Right renal pelvis (tissue), 4 donors: ENCODE measurements around the gene RNF167. TPM values are rescaled to one million over a fixed set of nuclear protein-coding genes. Genes with fewer than 3 reads are reported as not detected.

Source experiments
- DNase-seq, 4 donors: peaks; one replicate each; pipeline ENCODE4 v3.0.0-alpha.2; 2013; ENCODE audit warnings: low read depth in 4 of 4, low spot score in 3 of 4, missing footprints in 1 of 4
- polyA plus RNA-seq, 4 donors: library from polyadenylated mRNA; unstranded; fragments of 120-200 nt; gene quantifications; one replicate each; pipeline ENCODE4 v1.2.1, GENCODE V29; 2013; ENCODE audit not compliant: insufficient read length in 4 of 4

Gene RNF167
- polyA plus RNA-seq, 4 donors: 131 to 144 (median 138) TPM

DNA sequence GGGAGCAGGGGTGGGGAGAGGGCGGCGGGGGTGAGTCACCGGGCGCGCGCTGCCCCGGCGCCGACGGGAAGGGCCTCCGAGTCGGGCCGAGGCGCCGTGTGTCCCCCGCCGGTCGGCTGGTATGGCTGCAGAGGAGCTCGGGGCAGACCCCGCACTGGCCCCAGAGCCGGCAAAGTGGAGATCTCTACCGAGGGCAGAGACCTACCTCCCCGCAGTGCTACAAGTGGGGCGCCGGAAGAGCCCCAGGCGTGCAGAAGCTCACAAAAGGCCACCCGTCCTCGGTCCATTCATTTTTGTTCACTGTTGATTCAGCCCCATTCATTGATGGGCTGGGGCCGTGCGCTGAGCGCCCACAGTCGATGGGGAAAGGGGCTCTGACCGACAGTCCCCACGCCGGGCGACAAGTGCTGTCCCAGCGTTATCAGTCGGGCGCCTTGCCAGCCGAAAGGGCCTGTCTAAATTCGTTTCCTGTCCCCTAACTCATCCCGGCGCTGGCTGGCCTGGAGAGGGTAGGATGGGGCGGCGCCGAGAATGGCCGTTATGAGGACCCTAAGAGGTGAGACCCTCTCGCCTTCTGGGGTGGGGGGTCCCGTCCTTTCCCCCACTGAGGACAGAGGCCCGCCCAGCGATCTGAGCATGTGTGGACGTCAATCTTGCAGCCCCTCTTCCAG lies 10.1 kb downstream of the RNF167 start:
- DNase-seq: no peak

DNA sequence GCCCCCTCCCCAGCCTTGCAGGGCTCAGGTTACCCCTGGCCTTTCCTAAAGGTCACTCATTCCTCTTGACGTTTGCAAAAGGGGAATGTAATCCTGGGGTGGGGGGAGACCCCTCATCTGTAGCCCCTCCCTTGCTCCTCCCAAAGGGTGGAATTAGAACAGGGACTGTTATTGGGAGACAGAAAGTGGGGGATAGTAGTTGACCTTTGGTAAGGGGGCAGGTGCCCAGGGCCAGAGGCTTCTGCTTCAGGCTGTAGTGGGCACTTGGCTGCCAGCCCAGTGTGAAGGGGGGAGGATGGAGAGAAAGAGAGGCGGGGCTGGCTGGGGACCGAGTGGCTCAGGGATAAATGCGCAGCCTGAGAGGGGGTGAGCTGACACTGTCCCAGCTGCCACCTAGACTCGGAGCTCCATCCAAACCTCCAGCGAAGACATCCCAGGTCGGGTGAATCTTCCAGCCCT lies 10.7 kb downstream of the RNF167 start, which contains the start of gene ENO3:
Gene ENO3 (plus strand): TSS at position 374 of the 459 bp plus-strand sequence. CDS start 711 bp downstream, outside the sequence.
- DNase-seq: no peak

DNA sequence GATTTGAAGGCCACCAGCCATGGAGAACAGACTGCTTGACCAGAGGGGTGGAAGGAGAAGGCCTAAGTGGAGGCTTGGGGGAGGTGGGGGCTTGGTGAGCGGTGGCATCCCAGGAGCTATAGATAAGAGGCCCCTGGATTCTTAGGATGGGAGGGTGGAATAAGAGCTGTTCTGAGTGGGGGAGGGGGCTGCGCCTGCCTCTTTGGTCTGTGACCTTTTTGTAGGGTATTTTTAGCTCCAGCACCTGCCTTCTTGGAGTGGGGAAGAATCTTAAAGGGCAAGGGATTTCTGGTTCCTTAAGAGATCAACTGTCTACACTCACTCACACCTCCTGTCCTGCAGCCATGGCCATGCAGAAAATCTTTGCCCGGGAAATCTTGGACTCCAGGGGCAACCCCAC lies 11.4 kb downstream of the RNF167 start:
- no peak for DNase-seq

DNA sequence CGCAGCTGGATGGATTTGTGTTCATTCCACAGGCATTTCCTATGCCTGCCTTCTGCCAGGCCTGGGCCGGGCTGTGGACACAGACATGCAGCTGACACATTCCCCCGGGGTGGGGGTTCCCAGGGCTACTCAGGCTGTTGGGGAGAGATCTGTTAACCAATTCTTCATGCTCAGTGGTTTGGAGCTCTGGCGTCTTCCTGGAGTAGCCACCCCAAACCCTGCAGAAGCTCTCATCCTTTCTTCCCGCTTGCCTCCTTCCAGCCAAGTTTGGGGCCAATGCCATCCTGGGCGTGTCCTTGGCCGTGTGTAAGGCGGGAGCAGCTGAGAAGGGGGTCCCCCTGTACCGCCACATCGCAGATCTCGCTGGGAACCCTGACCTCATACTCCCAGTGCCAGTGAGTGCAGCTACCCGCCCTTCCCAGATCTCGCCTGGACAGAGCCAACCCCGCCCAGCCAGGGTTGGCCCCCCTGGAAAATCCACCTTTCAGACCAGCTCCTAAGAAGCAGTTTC lies 13.4 kb downstream of the RNF167 start:
- no peak for DNase-seq

DNA sequence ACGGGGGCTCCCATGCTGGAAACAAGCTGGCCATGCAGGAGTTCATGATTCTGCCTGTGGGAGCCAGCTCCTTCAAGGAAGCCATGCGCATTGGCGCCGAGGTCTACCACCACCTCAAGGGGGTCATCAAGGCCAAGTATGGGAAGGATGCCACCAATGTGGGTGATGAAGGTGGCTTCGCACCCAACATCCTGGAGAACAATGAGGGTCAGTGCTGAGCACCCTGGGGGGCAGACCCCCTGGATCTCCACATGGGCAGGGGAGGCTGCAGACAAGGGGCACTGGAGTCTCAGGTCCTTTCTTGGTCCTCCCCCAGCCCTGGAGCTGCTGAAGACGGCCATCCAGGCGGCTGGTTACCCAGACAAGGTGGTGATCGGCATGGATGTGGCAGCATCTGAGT lies 15.0 kb downstream of the RNF167 start:
- DNase-seq: no peak

DNA sequence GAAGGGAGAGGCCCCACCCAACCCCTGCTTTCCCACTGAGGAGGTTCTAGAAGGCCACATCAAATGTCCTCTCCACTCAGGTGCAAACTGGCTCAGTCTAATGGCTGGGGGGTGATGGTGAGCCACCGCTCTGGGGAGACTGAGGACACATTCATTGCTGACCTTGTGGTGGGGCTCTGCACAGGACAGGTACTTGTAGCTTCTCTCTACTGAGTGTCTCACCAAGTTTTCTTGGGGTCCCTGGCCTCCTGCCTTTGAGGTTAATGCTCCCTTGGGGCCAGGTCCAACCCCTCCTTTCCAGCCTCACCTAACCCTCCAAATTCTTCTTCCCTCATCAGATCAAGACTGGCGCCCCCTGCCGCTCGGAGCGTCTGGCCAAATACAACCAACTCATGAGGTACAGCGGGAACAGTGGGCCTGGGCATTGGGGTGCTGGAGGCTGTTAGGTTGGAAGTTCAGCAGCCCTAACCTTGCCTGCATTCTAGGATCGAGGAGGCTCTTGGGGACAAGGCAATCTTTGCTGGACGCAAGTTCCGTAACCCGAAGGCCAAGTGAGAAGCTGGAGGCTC lies 16.5 kb downstream of the RNF167 start:
- no peak for DNase-seq

DNA sequence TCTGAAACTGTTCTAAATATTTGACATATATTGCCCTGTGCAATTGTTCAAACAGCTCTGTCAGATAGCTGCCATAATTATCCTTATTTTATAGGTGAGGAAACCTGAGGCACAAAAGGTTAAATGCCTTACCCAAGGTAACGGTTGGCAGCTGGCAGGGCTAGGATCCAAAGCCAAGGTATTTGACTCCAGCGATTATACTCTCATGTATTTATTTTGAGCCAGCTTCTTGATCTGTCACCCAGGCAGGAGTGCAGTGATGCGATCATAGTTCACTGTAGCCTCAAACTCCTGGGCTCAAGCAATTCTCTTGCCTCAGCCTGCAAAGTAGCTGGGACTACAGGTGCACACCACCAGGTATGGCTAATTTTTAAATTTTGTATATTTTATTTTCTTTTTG lies 18.0 kb downstream of the RNF167 start:
- DNase-seq: no peak

DNA sequence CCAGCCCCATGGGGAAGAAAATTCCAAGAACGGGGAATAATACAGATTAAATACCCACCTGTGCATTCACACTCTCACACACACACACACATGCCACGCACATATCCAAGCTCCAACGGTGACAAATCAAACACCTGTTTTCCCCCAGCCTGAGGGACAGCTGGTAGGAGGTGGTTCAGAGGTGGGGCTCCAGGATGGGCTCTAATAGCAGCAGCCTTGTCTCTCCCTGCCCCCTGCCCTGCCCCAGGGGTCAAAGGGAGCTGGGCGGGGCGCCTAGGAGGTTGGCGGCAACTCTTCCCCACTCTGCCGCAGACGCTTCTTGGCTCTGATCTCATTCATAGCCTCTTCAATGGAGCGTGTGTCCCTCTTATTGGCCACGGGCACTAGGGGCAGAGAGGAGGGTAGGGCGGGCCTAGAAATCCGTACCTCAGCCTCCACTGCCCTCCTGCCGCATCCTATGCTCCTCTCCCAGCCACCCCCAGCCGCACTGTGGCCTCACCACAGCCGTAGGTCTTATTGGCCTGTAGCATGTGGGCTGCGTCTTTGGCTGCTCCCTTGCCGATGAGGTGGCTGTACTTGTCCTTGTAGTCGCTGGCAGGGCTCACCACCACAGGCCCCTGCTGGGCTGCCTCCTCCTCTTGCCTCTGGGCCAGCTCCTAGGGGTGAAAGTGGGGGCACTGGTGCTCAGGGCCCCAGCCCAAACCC lies 19.3 kb downstream of the RNF167 start:
- no peak for DNase-seq

DNA sequence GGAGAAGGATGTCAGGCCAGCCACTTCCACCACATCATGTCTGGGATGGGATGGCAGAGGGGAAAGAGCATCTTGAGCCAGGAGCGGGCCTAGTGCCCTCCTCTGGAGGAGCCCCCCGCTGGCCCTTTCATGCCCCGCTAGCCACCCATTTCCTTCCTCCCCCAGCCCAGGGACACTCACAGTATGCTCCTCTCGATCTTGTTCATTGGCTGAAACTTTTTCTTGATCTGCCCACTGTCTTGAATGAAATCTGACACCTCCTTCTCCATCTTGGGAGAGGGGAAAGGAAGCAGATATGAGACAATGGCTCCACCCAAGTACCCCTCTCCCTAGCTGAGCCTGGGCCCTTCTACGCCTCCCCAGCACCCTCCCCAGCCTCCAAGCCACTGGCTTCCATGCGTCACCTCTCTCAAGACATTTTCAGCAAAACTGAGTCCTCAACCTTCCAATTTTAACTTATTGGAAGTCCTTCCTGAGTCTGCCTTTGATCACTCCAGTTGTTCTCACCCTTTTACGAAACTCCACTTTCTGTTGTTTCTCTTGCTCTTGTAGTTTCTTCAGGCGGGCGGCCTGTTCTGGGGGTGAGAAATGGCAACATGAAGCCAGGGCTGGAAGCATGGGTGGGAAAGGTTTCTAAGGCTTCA lies 20.3 kb downstream of the RNF167 start:
- no peak for DNase-seq

DNA sequence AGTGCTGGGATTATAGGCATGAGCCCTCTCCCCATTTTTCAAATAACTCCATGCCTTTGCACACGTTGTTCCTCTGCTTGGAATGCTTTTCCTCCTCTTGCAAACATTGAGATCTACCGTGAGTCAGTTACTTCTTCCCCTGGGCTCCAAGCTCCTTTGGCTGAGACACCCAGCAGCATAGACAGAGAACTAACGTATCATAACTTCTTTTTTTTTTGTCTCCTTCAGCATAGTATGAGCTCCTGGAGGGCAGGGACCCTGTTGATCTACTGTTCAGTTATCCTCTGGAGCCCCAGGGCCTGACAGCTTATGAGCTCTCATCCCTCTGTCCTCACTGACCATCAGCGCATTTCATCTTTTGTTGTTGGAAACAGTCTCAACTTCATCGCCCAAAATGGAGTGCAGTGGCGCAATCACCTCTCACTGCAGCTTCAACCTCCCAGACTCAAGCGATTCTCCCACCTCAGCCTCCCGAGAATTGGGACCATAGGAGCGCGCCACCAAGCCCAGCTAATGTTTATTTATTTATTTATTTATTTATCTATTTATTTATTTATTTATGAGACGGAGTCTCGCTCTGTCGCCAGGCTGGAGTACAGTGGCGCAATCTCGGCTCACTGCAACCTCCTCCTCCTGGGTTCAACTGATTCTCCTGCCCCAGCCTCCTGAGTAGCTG lies 25.4 kb downstream of the RNF167 start:
- no peak for DNase-seq

DNA sequence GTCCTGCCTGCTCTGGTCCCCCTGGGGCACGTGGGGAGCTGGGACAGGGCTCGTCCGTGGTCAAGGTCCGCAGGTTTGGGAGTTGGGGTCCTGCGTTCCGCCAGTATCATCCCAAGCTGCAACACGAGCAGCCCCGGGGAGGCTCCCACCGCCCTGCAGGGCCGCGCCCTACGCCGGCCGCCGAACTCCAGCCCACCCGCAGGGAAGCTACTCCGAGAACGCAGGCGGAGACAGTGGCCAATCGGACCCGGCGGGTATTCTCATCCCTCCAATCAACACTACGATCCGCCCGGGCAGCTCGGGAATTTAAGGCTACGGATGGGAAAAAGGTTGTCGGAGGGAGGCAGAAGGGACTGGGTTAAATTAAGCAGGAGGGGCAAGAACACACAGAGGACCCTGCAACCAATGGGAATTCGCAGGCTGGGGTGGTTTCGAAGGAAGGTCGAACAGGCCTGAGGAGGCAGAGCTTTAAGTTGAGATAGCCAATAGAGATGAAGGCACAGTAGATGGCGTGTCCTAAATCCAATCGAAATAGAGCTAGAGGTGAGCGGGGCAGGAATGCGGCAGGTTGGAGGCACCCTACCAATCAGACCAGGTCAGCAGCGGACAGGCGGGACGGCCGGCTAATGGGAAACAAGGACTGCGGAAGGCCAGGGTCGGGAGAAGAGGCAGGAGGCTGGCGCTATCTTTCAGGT lies 26.9 kb downstream of the RNF167 start:
- peak; percentile 97 to 99 (median 98) for DNase-seq

DNA sequence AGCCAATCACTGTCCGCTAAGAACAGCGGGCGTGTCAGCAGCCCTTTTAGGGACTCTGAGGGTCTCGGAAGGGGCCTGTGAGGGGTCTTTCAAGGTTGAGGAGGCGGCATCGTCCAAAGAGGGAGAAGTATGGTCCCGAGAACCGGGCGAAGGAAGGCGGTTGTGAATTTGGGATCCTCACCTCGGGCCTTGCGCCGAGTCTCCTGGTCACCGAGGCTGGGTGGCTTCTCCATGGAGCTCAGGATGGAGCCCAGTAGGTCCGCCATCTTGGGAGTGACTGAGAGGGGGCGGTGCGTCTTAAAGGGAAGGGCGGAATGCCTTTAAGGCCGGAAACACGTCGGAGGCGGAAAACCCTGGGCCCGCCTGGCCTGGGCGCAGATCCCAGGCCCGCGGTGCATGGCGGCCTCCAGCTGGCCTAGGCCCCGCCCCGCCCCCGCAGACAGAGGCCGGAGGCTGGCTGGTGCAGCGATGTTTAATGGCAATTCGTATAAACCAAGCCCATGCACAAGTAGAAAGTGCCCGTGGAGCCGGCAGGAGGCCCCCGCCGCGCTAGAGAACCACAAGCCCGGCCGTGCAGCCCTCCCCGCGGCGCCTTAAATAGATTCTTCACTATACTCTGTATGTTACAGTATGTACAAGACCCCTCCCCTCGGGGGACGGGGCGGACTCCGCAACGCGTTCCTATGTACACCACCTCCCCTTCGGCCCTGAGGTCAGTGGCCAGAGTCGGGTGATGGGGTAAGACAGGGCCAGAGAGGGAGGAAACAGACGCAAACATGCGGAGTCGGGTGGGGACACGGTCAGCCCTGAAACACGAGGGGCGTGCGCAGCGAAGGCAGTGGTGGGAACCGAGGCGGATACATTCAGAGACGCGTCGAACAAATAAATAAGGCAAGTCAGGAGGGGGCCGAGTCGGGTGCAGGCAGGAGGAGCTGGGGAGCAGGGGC lies 27.7 kb downstream of the RNF167 start, which contains the start of gene SPAG7:
Gene SPAG7 (minus strand): TSS at position 279 of the 947 bp plus-strand sequence. CDS start 13 bp downstream, at position 266.
- peak; percentile 95 to 99 (median 96) for DNase-seq

DNA sequence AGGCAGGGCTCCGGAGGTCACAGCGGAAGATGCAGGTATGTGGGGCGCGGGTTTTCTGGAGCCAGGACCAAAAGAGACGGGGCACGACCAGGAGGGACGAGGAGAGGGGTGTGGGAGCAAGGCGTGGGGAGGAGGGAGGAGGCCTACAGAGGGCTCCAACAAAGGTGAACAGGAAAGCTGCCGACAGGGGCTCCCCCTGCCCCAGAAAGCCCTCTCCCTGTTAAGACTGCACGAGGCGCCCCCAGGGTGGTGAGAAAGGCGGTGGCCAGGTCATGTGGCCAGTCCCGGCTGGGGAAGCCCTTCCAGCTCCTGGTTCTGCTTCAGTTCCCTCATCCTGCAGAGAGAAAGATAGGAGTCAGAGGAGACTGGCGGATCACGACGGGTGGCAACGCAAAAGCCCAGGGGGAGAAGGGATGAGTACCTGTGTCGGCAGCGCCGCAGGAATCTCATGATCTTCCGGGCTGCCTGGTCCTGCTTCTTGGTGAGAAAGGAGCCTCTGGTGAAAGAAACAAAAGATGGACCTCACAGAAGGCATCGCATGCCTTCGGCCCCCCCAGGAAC lies 28.5 kb downstream of the RNF167 start:
- no peak for DNase-seq

DNA sequence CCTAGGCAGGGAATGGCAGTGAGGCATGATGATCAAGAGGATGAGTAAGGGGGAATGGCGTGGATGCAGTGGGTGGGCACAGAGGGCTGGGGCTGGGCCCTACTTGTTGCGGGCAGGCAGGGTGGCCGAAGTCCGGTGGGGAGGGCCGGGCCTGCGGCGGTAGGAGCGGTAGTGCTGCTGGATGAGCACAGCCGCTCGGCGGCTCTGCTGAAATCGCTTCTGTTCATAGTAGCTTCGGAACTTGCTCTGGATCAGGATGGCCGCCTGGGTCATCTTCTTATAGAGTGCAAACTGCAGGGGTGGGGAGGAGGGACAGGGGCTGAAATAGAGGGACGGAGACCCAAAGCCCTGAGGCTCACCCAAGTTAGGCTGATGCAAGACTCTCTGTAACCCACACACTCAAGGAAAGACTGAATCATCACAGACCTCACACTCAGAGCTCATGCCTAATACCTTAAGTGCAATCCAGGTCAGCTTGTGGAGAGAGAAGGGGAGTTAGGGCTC lies 29.0 kb downstream of the RNF167 start:
- no peak for DNase-seq

DNA sequence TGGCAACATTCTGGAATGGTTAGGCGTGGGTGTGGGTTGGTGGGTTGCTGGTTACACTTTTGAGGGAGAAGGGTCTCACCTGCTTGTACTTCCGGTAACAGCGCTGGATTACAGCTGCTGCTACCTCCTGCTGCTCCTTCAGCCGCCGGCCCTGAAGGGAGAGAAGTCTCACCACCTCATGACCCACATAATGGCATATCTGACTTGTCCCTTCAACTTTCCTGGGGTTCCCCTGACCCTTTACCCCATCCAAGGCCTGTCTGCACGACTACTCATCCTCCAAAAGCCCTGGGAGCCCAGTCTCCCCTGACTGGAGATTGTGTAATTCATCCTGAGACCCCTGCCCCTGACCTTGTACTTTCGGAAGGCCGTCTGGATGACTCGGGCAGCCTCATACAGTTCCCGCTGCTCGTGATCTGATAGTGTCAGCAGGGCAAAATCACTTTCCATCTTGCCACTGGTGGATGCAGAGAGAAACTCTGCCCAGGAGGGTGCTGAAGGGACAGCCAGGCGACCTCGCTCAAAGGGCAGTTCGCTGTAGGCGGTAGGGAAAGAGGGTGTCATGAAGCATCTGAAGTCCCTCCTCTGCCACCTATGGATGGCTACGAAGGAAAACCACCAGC lies 29.6 kb downstream of the RNF167 start:
- no peak for DNase-seq

DNA sequence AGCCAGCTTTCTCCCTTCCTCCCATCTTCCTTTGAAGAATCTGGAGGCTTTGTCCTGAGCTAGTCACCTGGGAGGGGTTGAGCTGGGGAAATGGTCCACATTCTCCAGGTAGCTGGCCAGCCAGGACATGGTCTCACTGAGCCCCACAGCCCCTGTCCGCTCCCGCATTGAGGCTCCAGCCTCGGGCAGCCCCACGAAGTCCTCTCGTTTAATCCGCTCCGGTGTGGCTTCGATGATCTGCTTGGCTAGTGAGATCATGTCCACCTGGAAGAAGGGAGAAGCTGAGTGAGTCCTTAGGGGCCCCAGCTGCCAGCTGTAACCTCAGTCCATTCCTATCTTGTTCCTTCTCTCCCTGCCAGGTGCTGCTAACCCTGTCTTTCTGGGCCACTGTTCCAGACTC lies 30.2 kb downstream of the RNF167 start:
- DNase-seq: no peak

DNA sequence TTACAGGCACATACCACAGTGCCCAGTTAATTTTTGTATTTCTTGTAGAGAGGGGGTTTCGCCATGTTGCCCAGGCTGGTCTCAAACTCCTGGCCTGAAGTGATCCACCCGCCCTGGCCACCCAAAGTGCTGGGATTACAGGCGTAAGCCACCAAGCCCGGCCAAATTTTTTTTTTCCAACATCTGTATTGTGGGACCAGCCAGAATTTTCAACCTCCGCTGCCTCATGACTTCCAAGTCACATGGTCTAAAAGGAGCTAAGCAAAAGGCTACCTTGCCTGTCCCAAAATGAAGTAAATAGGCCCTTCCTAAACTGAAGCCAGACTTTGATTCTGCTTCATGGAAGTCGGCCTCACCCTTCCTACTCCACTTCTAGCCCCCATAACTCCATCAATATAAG lies 31.8 kb downstream of the RNF167 start:
- no peak for DNase-seq

DNA sequence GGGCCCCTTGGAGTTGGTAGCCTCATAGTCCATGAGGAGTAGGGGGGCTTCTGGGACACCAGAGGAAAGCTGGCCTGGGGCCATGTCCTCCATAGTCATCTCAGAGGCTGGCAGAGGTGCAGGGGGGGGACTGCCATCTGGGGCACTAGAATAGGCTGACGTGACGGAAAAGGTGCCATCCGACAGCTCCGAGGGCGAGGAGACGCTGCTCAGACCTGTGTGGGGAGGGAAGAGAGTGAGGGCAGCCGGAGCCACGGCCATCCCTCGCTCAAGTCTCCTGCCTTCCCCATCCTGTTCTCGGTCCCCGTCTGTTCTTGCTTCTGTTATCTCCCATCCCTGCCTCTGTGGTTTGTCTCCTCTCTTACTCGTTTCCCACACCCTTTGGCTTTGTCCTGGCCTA lies 32.3 kb downstream of the RNF167 start:
- DNase-seq: no peak
